Bronchial epithelial cell (primary cell): ENCODE measurements around the gene TIMMDC1. TPM values are rescaled to one million over a fixed set of nuclear protein-coding genes. Genes with fewer than 3 reads are reported as not detected.

Experiments
- DNase-seq: peaks from one replicate; pipeline ENCODE4 v3.0.0-alpha.2; 2010; ENCODE audit warnings: low read depth
- FAIRE-seq: peaks from 2 replicates; lab custom pipeline; 2011; peaks lifted over from hg19 to GRCh38; lab: Jason Lieb, UNC
- H3K27me3 ChIP-seq: 2 replicates; pipeline ENCODE4 v1.5.1; 2011; ENCODE audit warnings: low read length; ENCODE audit not compliant: control insufficient read depth, insufficient read depth
- H3K36me3 ChIP-seq: 2 replicates; pipeline ENCODE4 v1.5.1; 2011; ENCODE audit warnings: low read length; ENCODE audit not compliant: control insufficient read depth, insufficient read depth
- H3K4me3 ChIP-seq: 2 replicates; pipeline ENCODE4 v1.5.1; 2011; ENCODE audit warnings: mild to moderate bottlenecking, low read depth, low read length, control low read depth
- total RNA-seq: library from RNA; depleted of rRNA; stranded (reverse); fragments of >200 nt; gene quantifications from 2 replicates; pipeline ENCODE4 v1.2.1, GENCODE V29; 2014
- TF ChIP-seq, protein P1 (sequence below): IDR thresholded peaks from 2 replicates; pipeline ENCODE4 v1.5.1; 2011; ENCODE audit warnings: mild to moderate bottlenecking, moderate library complexity, low read length, control low read depth, inconsistent platforms; ENCODE audit not compliant: insufficient read depth, severe bottlenecking

Gene TIMMDC1
- total RNA-seq, 1 donor from 2014 or later, result 52.7 TPM

DNA sequence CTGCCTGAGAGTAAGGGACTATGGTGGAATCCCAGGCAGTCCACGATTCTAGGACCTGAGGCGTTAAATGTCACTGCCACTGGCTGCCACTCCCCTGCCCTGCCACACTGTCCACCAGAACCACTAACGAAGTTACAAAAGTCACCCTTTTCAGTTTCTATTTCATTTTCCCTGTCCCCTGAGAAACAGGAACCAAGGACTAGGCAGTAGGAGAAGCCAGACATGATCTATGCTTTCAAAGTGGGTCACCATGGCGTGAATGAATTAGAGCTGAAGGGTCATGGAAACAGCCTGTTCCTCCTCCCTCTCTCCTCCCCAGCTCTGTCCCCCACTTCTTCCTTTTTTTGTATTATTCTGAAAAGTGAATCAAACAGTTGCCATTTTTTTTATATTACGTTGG lies 71.9 kb downstream of the TIMMDC1 start:
- FAIRE-seq, result no peak
- DNase-seq, result no peak
- no peaks in the 10 kb centered on the region for H3K36me3 ChIP-seq
- H3K4me3 ChIP-seq, result no peak overlapping the region
- H3K27me3 ChIP-seq, result no peaks in the 10 kb centered on the region
- TF ChIP-seq, protein P1, sequence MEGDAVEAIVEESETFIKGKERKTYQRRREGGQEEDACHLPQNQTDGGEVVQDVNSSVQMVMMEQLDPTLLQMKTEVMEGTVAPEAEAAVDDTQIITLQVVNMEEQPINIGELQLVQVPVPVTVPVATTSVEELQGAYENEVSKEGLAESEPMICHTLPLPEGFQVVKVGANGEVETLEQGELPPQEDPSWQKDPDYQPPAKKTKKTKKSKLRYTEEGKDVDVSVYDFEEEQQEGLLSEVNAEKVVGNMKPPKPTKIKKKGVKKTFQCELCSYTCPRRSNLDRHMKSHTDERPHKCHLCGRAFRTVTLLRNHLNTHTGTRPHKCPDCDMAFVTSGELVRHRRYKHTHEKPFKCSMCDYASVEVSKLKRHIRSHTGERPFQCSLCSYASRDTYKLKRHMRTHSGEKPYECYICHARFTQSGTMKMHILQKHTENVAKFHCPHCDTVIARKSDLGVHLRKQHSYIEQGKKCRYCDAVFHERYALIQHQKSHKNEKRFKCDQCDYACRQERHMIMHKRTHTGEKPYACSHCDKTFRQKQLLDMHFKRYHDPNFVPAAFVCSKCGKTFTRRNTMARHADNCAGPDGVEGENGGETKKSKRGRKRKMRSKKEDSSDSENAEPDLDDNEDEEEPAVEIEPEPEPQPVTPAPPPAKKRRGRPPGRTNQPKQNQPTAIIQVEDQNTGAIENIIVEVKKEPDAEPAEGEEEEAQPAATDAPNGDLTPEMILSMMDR, result no peak

DNA sequence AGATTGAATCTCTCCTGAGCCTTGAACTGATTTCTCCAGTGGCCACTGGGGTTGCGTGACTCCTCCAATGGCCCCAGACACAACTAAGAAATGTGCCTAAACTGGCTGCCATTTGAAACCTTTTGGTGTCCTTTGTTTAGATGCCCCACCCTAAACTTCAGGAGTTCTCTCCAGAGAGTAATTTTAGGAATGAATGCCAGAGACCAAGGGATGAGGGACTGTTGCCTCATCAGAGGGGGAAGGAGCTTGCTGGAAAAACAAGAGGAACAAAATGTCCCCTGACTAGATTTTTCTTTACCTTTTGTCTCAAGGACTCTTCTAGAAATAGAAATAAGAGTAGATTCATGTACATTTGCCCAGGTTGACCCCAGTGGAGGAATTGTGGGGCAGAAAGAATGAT lies 72.9 kb downstream of the TIMMDC1 start:
- FAIRE-seq (no peak), DNase-seq (no peak)
- Histone ChIP-seq H3K4me3 (no peak overlapping the region), H3K27me3 (no peaks in the 10 kb centered on the region), H3K36me3 (no peaks in the 10 kb centered on the region)
- TF ChIP-seq, protein P1, result no peak

DNA sequence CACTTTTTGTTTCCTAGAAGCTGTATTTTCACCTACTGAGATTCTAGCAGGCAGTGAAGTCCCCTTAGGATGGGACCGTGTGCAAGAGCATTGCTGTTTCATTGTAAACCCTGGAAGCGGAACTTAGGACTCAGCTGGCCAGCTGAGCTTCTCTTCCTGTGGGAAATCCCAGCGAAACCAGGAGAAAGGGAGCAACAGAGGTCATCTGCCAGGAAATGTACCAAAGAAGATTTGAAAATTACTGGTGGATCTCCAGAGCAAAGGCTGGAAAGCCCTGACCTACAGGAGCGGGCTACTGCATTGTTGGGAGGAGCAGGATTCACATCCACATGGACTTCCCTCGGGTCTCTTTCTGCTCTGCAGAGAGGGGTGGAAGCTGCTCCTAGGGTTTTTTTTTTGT lies 73.3 kb downstream of the TIMMDC1 start:
- Histone ChIP-seq H3K4me3 (no peak overlapping the region), H3K36me3 (no peaks in the 10 kb centered on the region), H3K27me3 (no peaks in the 10 kb centered on the region)
- no peak for FAIRE-seq
- DNase-seq, result no peak
- TF ChIP-seq, protein P1, result no peak

Other genes starting within 250 kb of the TIMMDC1 start
- 0.26 TPM in 2 replicates for gene ARHGAP31, start 204.2 kb upstream of the TIMMDC1 start, total RNA-seq
- 43.7 and 51.3 TPM in 2 replicates for gene TMEM39A, start 34.9 kb upstream of the TIMMDC1 start, total RNA-seq
- 9.0 and 16.6 TPM in 2 replicates for gene POGLUT1, start 29.6 kb upstream of the TIMMDC1 start, total RNA-seq
- gene CD80, start 61.1 kb downstream of the TIMMDC1 start, total RNA-seq, result not detected in 2 replicates
- gene ADPRH, start 80.9 kb downstream of the TIMMDC1 start, total RNA-seq, result 0.53 and 2.7 TPM in 2 replicates
- not detected in 2 replicates for gene PLA1A, start 99.3 kb downstream of the TIMMDC1 start, total RNA-seq
- gene POPDC2, start 162.0 kb downstream of the TIMMDC1 start, total RNA-seq, result 0.26 TPM in 1 of 2 replicates, not detected in the other
- 10.0 and 46.2 TPM in 2 replicates for gene COX17, start 178.9 kb downstream of the TIMMDC1 start, total RNA-seq
- not detected in 2 replicates for gene CFAP91, start 204.5 kb downstream of the TIMMDC1 start, total RNA-seq